RPMI7951 (cell line): ENCODE measurements around the gene SLC38A3. TPM values are rescaled to one million over a fixed set of nuclear protein-coding genes. Genes with fewer than 3 reads are reported as not detected.
"Not testable (repeated sequence)": the region's sequence is repeated elsewhere in the genome, so short reads cannot be mapped to it uniquely, and the experiment has no call there.

ENCODE experiments used
- DNase-seq: peaks from one replicate; pipeline ENCODE4 v3.0.0-alpha.2; 2012; ENCODE audit warnings: low read depth
- total RNA-seq: library from RNA; depleted of rRNA; stranded (reverse); fragments of >200 nt; shearing (Covaris generic); gene quantifications from 2 replicates; pipeline ENCODE4 v1.2.3, GENCODE V29; 2014

The SLC38A3 gene
- total RNA-seq, 1 experiment from 2014 or later, result not detected

GRCh38 chr3:50231581-50231980 is 26.5 kb downstream of the SLC38A3 start:
- DNase-seq, result no peak

GRCh38 chr3:50232303-50232702 is 27.2 kb downstream of the SLC38A3 start:
- DNase-seq, result no peak

DNA sequence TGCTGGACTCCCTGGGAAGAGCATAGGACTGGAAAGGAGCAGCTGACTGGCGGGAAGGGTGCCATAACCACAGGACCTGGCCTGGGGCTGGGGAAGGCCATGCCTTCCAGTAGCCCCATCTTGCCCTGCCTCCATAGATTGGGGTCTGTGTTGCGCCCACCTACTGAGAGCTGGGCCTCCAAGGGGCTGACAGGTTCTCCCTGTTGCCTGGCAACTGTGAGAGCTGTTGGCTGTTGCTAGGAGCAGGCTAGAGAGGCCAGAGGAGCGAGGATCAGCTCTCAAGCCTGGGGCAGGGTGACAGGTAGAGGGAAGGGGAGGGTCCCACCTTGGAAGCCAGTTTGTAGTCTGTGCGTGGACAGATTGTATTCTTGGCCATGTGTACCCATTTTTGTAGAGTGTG is 28.1 kb downstream of the SLC38A3 start:
- no peak for DNase-seq

GRCh38 chr3:50235716-50236483 is 30.8 kb downstream of the SLC38A3 start, which contains the start of gene GNAI2:
TSS of gene GNAI2 (plus strand) at chr3:50236204. CDS start at chr3:50236336, 132 bp downstream.
- DNase-seq, result peak; percentile 99

GRCh38 chr3:50236484-50237132 is 31.5 kb downstream of the SLC38A3 start:
- DNase-seq, result no peak

- DNase-seq, result peak; percentile 60
Observed at GRCh38 chr3:50237133-50237651, 32.1 kb downstream of the SLC38A3 start.

- DNase-seq, result peak; percentile 91
Observed at GRCh38 chr3:50237754-50238548, 32.9 kb downstream of the SLC38A3 start.

DNA sequence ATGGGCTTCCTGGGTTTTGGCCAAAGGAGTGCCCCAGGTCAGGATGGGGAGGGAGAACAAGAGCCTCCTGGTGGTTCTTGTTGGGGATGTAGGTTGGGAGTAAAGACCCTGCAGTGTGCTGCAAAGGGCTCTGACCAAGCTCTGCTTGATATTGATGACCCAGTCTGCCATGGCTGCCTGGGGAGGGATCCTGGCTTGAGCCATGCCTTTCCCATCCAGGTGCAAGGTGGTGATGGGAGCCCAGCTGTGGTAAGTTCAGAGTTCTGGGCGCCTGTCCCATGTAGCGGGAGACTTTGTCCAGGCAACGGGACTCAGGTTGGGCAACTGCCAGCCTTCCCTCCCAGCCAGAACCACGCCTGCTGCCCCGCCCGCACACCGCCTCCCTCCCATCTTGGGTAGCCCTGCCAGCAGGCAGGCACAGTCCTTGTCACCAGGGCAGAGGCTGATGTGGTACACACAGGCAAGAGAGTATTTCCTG is 33.5 kb downstream of the SLC38A3 start:
- peak; percentile 76 for DNase-seq

DNA sequence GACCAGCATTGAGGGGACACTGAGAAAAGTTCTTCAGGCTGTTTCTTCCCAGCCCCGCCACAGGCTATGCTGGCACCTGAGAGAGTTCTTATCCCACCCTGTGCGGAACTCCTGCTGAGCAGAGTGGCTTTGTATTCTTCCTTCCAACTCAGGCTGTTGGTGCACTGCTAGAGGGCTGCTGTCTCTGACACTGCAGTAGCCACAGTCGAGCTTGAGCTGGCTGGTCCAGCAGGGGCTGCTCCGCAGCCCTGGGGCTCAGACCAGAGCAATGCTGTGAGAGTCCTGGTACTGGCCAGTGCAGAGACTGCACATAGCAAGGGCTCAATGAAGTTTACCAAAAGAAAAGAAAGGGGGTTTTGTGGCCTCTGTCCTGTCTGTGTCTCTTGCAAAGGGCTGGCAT is 34.6 kb downstream of the SLC38A3 start:
- no peak for DNase-seq

- DNase-seq, result no peak
Observed at GRCh38 chr3:50241163-50241562, 36.1 kb downstream of the SLC38A3 start.

- DNase-seq, result no peak
Observed at GRCh38 chr3:50241713-50242380, 36.8 kb downstream of the SLC38A3 start.

DNA sequence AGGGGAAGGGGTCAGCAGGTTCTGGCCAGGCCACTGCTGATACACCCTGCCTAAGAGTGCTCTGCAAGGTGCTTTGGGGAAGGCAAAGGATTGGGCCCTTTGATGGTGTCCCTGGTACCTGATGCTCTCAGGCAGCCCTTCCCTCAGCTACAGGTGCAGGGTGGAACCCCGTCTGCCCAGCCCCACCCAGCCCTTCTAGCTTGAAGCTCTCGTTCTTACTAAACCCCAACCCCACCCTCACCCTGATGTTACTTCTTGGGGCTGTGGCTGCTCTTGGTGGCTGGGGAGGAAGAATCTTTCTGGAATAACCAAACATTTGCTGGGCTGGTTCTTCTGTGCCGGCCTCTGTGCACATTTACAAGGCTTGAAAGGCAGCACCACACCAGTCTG is 37.3 kb downstream of the SLC38A3 start:
- no peak for DNase-seq

- peak; percentile 85 for DNase-seq
Observed at GRCh38 chr3:50242851-50243542, 37.9 kb downstream of the SLC38A3 start.

- DNase-seq, result no peak
Observed at GRCh38 chr3:50243543-50243895, 38.4 kb downstream of the SLC38A3 start.

GRCh38 chr3:50244813-50245212 is 39.7 kb downstream of the SLC38A3 start:
- DNase-seq, result not testable (repeated sequence)

DNA sequence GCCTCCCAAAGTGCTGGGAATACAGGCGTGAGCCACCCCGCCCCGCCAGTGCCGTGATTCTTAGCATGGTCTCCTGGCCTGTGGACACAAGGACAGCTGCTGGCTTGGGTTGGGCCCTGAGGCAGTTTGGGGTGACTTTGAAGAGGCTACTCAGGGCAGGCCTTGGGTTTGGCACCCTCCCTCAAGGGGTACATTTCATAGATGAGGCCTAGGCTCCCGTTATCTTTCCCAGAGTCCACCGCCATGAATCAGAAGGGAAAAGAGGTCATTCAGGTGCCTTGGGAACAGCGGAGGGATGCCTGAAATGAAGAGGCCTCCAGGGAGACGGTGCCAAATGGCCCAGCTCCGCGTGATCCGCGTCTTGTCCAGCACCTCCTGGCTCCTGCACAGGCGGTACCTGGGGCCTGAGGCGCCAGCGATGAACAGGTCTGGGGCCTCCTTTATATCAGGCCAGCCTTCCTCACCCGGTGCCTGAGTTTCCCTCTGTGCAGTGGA is 40.2 kb downstream of the SLC38A3 start:
- peak; percentile 70 for DNase-seq

DNA sequence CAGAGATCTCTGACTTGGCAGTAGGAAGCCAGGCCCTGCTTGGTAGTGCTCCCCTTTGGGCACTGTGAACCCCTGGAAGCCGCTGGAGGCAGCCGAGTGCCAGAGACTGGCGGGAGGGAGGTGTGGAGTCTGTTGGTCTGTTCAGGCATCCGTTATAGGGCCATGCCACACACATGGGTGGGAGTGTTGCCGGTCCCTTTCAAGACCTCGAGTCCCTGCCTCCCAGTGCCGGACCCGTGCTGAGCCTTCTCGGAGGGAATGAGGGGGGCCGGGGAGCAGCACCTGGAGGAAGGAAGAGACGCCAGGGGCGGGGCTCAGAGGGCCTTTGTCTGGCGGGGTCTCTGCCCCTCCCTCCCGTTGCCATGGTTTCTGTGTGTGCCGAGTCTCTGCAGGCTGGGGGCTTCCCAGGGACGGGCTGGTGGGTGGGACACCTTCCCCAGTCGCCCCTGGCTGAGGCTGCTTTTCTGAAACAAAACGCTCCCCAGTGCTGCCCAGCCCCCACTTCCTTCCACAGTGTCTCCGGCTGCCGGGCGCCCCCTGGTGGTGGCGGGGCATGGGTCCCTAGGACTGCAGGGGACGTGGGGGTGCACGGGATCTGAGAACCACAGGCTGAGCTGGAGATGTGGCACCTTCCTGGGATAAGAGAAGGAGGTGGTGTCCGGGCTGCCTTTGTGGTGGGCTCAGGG is 40.9 kb downstream of the SLC38A3 start:
- peak; percentile 62 for DNase-seq

- DNase-seq, result peak; percentile 100
Observed at GRCh38 chr3:50246517-50246954, 41.5 kb downstream of the SLC38A3 start.

GRCh38 chr3:50248387-50248786 is 43.3 kb downstream of the SLC38A3 start:
- no peak for DNase-seq

DNA sequence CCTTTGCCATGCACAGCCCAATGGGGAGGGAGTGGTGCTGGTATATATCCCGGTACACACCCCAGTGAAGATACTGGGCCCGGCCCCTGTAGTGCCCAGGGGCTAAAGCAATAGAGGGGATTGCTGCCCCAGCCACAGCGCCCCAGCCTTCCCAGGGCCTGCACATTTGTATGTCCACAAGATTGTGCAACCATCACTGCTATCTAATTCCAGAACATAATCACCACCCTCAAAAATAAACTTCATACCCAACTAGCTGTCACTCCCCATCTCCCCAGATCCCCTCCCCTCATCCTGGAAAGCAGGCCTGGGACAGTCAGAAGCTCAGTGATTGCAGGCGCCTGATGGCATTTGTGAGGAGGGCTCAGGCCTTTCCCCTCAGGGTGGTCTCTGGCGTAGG is 44.4 kb downstream of the SLC38A3 start:
- DNase-seq, result no peak
